Lung (tissue), 12 donors: Measurements from ENCODE around the gene IFNB1. TPM values are rescaled to one million over a fixed set of nuclear protein-coding genes. Genes with fewer than 3 reads are reported as not detected.

ENCODE experiments used
- ATAC-seq: fragments of 200-7000 bp; cut with Tn5 transposase; one replicate; pipeline ENCODE4 v1.9.1; 2020; ENCODE audit warnings: moderate number of reproducible peaks; ENCODE audit not compliant: insufficient read depth, low FRiP score
- DNase-seq, 3 donors: peaks; one replicate each; pipeline ENCODE4 v3.0.0-alpha.2; 2013 to 2017
- H3K27ac ChIP-seq, 2 donors: one replicate each; pipeline ENCODE4 v1.5.1; 2013; ENCODE audit warnings: mild to moderate bottlenecking in 2 of 2, moderate library complexity in 2 of 2, control low read depth in 1 of 2, inconsistent platforms in 1 of 2, low read depth in 1 of 2, low read length in 1 of 2
- H3K27me3 ChIP-seq, 3 donors: one replicate each; pipeline ENCODE4 v1.5.1; 2013; ENCODE audit warnings: low read length in 2 of 3; ENCODE audit not compliant: control insufficient read depth in 3 of 3, insufficient read depth in 3 of 3
- H3K36me3 ChIP-seq, 4 donors: one replicate each; pipeline ENCODE4 v1.5.1; 2013; ENCODE audit warnings: low read length in 4 of 4, mild to moderate bottlenecking in 1 of 4, moderate library complexity in 1 of 4; ENCODE audit not compliant: control insufficient read depth in 4 of 4, insufficient read depth in 4 of 4
- H3K4me1 ChIP-seq, 5 donors: one replicate each; pipeline ENCODE4 v1.5.1; 2013; ENCODE audit warnings: low read length in 5 of 5, mild to moderate bottlenecking in 2 of 5, moderate library complexity in 1 of 5; ENCODE audit not compliant: control insufficient read depth in 5 of 5, insufficient read depth in 5 of 5
- H3K4me3 ChIP-seq: one replicate; pipeline ENCODE4 v1.5.1; 2013; ENCODE audit warnings: mild to moderate bottlenecking, control low read depth, moderate library complexity
- H3K9ac ChIP-seq, 2 donors: one replicate each; pipeline ENCODE4 v1.5.1; 2013; ENCODE audit warnings: low read length in 2 of 2, control low read depth in 1 of 2; ENCODE audit not compliant: insufficient read depth in 1 of 2
- H3K9me3 ChIP-seq, 4 donors: one replicate each; pipeline ENCODE4 v1.5.1; 2013; ENCODE audit warnings: low read length in 3 of 4, mild to moderate bottlenecking in 1 of 4, moderate library complexity in 1 of 4; ENCODE audit not compliant: control insufficient read depth in 4 of 4, insufficient read depth in 3 of 4
- WGBS, 2 donors: extraction: QIAGEN DNeasy Blood & Tissue Kit; methylation state at CpG; one replicate each; pipeline ENCODE4 v1.1.7; 2013; 5-methylcytosine and 5-hydroxymethylcytosine counted together
- polyA plus RNA-seq, 2 donors: library from polyadenylated mRNA; stranded (reverse); fragments of 200-250 nt; gene quantifications; one replicate each; pipeline ENCODE4 v1.2.1, GENCODE V29; 2013
- total RNA-seq, 2 donors: library from RNA; depleted of rRNA in 1 of 2; stranded (reverse); fragments of >200 nt in 1 of 2; gene quantifications; one replicate each; pipeline ENCODE4 v1.2.1, GENCODE V29; 2014 to 2021
- TF ChIP-seq, protein P1 (sequence below): IDR thresholded peaks from 2 replicates; pipeline ENCODE4 v1.5.1; 2012; ENCODE audit warnings: mild to moderate bottlenecking; ENCODE audit errors: control extremely low read depth, extremely low read depth
- donor health status: control.
- donor health status: control.
- donor health status: Bipolar disorder and iron deficiency.
- donor health status: healthy.
- donor health status: DM: yes; HTN: yes; CAD: no.

The IFNB1 gene
- total and polyA plus RNA-seq, 4 donors = 0.05 TPM; not detected in 3

DNA sequence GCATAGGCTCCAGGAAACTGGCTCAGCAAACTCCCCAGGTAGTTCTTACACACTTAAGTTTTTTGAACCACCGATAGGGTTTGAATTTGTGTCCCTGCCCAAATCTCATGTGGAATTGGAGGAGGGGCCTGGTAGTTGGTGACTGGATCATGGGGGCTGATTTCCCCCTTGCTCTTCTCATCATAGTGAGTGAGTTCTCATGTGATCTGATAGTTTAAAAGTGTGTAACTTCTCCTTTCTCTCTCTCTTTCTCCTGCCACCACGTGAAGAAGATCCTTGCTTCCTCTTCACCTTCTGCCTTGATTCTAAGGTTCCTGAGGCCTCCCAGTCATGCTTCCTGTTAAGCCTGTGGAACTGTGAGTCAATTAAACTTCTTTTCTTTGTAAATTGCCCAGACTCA lies 23.9 kb downstream of the IFNB1 start:
- ATAC-seq = no peak
- Histone ChIP-seq H3K27ac (no peak overlapping the region), H3K4me3 (no peak overlapping the region), H3K4me1 (no peaks in the 10 kb centered on the region), H3K27me3 (no peaks in the 10 kb centered on the region), H3K9me3 (peaks cover 0 to 2% (median 0%) of the 10 kb centered on the region in 4 donors), H3K9ac (no peak overlapping the region), H3K36me3 (no peaks in the 10 kb centered on the region)
- TF ChIP-seq, protein P1, sequence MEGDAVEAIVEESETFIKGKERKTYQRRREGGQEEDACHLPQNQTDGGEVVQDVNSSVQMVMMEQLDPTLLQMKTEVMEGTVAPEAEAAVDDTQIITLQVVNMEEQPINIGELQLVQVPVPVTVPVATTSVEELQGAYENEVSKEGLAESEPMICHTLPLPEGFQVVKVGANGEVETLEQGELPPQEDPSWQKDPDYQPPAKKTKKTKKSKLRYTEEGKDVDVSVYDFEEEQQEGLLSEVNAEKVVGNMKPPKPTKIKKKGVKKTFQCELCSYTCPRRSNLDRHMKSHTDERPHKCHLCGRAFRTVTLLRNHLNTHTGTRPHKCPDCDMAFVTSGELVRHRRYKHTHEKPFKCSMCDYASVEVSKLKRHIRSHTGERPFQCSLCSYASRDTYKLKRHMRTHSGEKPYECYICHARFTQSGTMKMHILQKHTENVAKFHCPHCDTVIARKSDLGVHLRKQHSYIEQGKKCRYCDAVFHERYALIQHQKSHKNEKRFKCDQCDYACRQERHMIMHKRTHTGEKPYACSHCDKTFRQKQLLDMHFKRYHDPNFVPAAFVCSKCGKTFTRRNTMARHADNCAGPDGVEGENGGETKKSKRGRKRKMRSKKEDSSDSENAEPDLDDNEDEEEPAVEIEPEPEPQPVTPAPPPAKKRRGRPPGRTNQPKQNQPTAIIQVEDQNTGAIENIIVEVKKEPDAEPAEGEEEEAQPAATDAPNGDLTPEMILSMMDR = no peak
- WGBS, 2 donors = 35 to 48% methylated on average over 2 of the region's 2 CpGs
- no peak for DNase-seq

DNA sequence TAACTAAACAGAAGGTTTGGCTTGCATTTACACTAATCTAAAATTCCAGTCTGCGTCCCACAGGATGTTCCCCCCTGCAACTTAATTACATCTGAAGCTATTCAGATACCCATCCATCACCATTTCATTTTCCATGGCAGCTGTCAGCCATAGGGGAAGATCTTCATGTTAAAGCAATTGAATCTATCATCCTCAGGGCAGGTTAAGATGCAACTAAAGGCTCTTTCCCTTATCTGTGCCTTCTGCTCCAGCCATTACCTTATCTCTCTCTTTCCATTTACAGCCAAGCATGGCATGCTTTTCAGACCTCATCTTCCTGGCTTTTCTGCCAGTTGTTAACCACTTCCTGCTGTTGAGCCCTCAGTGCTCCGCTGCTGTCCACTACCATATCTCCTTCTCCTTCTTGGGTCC lies 30.5 kb downstream of the IFNB1 start:
- no peak for ATAC-seq
- no peak overlapping the region for H3K27ac ChIP-seq

DNA sequence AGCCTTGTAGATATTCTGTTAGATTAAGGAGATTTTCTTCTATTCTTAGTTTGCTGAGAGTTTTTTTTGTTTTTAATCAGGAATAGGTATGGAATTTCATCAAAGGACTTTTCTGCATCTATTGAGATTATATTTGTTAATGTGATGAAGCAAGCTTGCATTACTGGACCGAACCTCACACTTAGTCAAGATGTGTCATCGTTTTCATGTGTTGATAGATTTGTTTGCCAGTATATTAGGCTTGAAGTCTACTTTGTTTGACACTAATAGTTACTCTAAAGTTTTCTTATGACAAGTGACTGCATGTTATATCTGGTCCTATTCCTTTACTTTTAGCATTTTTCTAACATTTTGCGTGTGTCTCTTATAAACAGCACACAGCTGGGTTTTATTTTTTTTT lies 33.9 kb downstream of the IFNB1 start:
- Histone ChIP-seq H3K4me1 (no peaks in the 10 kb centered on the region), H3K27ac (no peak overlapping the region), H3K9ac (no peak overlapping the region), H3K4me3 (no peak overlapping the region), H3K9me3 (peaks cover 0 to 1% (median 0%) of the 10 kb centered on the region in 4 donors), H3K27me3 (no peaks in the 10 kb centered on the region), H3K36me3 (no peaks in the 10 kb centered on the region)
- ATAC-seq (no peak), DNase-seq (no peak)
- 83 to 95% methylated on average over 3 of the region's 3 CpGs for whole genome bisulfite sequencing, 2 donors
- TF ChIP-seq, protein P1 = no peak

More for the DNA sequence above, 30.5 kb downstream of the IFNB1 start:
- Histone ChIP-seq H3K9ac (no peak overlapping the region), H3K9me3 (peaks cover 0 to 1% (median 0%) of the 10 kb centered on the region in 4 donors), H3K4me1 (no peaks in the 10 kb centered on the region), H3K4me3 (no peak overlapping the region), H3K27me3 (no peaks in the 10 kb centered on the region), H3K36me3 (no peaks in the 10 kb centered on the region)
- WGBS, 2 donors = 59 to 66% methylated on average over 2 of the region's 2 CpGs
- no peak for DNase-seq
- TF ChIP-seq, protein P1 = no peak

DNA sequence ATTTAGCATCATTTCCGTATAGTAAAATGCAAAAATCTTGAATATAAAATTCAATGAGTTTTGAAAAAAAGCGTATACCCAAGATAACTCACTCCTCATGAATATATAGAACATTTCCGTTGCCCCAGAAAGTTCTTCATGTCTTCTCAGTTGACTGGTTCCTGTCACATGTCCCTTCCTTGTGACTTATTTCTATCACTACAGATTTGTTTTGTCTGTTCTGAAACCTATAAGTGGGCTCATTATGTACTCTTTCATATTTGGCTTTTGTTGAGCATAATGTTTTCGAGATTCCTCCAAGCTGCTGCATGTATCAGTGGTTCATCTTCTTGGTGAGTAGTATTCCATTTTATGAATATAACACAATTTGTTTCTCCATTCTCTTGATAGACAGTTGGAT lies 35.3 kb downstream of the IFNB1 start:
- Histone ChIP-seq H3K36me3 (no peaks in the 10 kb centered on the region), H3K4me1 (no peaks in the 10 kb centered on the region), H3K4me3 (no peak overlapping the region), H3K9me3 (no peaks in the 10 kb centered on the region), H3K27me3 (no peaks in the 10 kb centered on the region), H3K27ac (no peak overlapping the region), H3K9ac (no peak overlapping the region)
- TF ChIP-seq, protein P1 = no peak
- WGBS, 2 donors = 95% methylated on average over 4 of the region's 4 CpGs
- DNase-seq (no peak), ATAC-seq (no peak)
